HG03565 (cell line): ENCODE measurements around the gene MTX2.
"Not testable (repeated sequence)": the region's sequence is repeated elsewhere in the genome, so short reads cannot be mapped to it uniquely, and the experiment has no call there.

ENCODE experiments used
- ATAC-seq: cut with Tn5 transposase; IDR thresholded peaks from one replicate; pipeline ENCODE4 v1.9.1; 2021; ENCODE audit warnings: mild to moderate bottlenecking, moderate library complexity; ENCODE audit not compliant: unreplicated experiment

MTX2 gene

DNA sequence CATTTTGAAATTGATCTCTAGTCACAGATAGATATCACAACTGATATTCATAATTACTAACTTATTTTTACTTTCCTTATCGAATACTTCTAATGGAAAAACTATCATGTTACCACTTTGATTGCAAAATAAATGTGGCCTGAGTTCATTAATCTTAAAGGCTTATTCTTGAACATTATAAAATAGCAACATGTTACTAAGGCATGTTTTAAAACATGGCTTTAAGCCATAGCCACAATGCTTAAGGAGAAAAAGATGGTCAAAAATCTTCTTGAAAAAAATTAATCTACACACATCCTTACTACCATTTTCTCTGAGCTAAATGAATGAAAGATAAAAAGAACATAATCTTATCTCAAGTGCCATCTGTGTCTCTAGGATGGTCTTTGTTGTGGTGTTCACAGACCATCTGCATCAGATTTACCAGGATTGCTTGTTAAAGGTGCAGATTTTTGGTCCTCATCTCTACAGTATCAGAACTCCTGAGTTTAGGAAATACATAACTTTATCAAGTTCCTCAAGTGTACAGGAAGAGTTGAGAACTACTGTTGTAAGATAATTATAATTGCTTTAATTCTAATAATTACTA, 15.3 kb downstream of the MTX2 start:
- ATAC-seq, result no peak

DNA sequence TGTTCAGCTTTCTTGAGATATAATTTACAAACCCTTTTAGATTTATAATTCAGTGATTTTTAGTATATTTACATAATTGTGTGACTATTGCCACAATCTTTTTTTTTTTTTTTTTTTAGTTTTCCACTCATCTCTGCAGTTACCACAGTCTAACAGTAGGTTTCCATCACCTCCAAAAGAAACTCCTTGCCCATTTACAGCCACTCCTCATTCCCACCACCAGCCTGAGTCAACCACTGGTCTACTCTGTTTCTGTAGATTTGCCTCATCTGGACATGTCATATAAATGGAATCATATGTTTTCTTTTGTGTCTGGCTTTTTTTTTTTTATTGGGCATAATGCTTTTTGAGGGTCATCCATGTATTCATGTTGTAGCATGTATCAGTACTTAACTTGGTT, 16.1 kb downstream of the MTX2 start:
- no peak for ATAC-seq

GRCh38 chr2:176291335-176291734, 22.1 kb downstream of the MTX2 start:
- no peak for ATAC-seq

GRCh38 chr2:176291809-176292283, 22.6 kb downstream of the MTX2 start:
- ATAC-seq, result peak; percentile 88

DNA sequence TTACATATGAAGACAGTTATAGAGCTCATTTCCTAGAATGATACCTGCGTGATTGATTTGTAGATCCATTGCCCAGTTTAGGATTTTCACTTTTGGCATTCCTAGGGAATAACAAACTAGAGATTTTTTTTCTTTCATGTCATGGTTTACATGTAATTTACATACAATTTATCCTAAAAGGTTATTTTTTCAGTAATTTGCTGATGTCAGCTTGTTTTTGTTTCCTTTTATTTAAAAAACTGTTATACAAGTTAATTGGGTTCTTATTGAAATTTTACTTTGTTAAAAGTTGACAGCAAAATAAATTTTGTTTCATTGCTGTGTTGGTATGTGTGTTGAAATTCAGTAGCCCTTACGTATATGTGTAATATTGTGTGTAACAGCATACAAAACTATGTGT, 23.4 kb downstream of the MTX2 start:
- no peak for ATAC-seq

- no peak for ATAC-seq
These were observed 24.1 kb downstream of the MTX2 start for GRCh38 chr2:176293334-176293733.

DNA sequence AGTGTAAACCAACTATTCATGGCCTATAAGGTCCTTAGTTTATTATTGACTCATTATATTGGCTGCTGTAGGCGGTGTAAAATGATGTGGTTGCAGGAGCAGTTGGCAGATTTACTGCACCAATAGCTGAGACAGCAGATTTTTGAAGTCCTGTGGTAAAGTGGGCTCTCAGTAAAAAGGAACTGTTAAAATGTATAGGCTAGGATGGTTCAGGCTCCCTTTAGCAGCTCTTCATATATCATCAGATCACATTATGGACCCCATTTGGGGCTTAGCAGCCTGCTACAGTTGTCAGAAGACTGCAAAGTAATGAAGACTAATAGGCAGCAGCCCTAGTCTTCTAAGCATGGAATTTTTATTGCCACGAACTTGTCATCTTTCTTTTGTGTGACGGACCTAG, 27.8 kb downstream of the MTX2 start:
- no peak for ATAC-seq

DNA sequence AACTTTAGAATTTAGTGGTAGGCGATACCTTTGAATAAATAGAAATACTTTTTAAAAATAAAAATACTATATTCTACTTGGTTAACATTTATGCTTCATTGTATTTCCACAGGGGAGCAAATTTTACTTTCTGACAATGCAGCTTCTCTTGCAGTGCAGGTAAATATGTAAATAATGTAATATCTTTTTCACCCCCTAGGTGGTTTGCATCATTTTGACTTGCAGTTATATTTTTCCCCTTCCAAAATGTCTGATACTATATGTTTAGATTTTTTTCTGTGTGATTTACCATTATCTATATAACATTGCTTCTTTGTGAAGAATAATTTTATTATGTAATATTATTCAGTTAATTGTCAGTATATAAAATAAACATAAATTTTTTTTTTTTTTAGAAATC, 28.5 kb downstream of the MTX2 start:
- ATAC-seq, result no peak

DNA sequence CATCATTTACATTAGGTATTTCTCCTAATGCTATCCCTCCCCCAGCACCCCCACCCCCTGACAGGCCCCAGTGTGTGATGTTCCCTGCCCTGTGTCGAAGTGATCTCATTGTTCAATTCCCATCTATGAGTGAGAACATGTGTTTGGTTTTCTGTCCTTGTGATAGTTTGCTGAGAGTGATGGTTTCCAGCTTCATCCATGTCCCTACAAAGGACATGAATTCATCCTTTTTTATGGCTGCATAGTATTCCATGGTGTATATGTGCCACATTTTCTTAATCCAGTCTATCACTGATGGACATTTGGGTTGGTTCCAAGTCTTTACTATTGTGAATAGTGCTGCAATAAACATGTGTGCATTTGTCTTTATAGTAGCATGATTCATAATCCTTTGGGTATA, 36.8 kb downstream of the MTX2 start:
- ATAC-seq, result not testable (repeated sequence)

DNA sequence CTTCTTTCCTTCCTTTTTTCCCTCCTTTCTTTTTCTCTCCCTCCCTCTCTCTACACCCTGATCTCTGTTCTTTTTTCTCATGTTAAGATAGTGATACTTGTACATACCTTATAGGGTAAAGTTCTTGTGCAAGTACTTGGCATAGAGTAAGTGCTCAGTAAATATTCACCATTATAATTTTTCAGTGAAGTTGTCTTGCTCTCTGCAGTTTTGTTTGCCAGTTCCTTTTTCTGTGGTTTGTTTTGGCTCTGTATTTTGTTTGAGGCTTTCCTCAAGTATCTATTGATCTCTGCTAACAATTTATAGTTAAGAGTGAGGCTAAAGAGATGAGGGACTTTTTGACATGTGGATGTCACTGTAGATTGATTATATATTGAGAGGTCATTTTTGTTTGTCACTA, 48.0 kb downstream of the MTX2 start:
- no peak for ATAC-seq

DNA sequence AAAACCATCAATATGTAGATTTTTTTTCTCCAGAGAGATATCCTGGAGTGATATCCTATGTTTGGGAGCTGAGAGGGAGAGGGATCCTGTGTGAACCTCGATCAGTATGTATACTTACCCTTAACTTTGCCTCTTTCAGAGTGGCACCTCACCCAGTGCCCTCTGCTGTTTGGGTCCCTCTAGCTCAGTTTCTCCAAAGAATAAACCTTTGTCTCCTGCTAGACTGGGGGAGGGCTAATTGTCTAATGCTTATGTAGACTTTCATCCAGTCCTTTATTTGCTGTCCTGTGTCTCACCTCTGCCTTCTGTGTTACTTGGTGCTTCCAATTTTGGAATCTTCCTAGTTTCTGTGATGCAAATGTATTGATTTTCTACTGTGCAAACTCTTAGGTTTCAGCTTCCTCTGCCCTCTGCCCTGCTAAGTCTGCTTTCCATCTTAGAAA, 48.4 kb downstream of the MTX2 start:
- no peak for ATAC-seq

DNA sequence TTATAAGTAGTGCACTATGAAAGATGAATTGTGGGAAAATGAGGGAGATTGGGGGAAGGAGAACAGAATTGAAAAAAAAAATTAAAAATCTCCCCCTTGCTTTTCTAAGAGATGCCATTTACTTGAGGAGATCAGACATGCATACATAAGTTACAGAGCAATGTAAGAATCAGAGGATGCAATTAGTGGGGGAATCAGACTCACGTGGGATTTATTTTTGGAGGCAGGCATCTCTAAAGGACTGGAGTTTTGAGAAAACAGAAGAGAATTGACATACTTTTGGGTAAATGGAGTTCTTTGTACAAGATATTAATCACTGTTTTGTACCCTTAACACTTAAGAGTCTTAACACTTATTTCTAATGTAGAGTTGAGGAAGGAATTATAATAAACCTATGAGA, 52.7 kb downstream of the MTX2 start:
- ATAC-seq, result no peak

DNA sequence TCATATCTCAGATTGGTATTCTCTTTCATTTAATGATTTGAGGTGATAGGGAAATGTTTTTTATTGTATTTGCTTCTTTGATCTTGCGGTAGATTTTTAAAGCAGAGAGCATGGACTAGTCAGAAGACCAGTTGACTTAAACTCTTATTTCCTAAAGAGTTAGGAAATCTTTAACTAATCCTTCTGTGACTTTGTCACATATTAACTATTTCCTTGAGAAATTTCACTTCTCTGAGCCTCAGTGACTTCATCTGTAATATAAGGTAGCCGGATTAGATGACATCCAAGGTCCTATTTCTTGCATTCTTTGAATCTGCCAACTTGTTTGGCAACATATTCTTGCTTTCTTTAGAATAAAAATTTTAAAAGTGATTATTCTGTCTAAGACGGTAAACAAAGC, 55.6 kb downstream of the MTX2 start:
- no peak for ATAC-seq

- no peak for ATAC-seq
These were observed 56.5 kb downstream of the MTX2 start for GRCh38 chr2:176325732-176326131.

- no peak for ATAC-seq
These were observed 58.9 kb downstream of the MTX2 start for GRCh38 chr2:176328149-176328548.

- no peak for ATAC-seq
These were observed 61.4 kb downstream of the MTX2 start for GRCh38 chr2:176330612-176331011.

DNA sequence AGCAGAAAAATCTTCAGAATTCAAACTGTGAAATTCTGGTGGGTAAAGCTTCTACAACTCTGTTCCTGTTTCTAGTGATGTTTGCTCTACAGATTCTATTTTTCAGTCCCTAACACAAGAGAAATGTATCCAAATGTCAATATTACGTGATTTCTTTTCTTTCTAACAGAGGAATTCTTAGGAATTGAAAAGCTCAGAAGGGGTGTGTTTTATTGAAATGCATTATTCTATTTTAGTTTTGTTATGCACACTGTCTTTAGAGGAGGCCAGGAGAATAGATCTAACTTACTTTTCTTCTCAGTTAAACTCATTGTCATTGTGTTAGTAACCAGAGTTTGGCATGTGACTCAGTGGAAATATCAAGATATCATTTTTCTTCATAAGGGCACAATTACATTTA, 62.4 kb downstream of the MTX2 start:
- no peak for ATAC-seq

DNA sequence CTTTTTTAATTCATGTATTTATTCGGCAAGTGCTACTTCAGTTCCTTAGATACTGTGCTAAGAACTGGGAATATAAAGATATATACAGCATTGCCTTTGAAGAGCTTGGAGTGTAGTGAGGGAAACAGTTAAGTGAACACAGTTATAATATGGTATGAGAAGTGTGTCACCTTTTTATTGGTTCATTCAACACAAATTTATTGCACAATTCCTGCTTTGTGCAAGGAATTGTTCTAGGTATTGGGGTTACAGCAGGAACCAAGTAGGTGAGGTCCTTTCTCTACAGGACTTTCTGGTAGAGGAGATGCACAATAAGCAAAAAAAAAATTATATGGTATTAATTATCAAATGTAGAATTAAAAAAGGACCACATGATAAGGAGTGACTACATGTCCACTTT, 65.5 kb downstream of the MTX2 start:
- ATAC-seq, result no peak

DNA sequence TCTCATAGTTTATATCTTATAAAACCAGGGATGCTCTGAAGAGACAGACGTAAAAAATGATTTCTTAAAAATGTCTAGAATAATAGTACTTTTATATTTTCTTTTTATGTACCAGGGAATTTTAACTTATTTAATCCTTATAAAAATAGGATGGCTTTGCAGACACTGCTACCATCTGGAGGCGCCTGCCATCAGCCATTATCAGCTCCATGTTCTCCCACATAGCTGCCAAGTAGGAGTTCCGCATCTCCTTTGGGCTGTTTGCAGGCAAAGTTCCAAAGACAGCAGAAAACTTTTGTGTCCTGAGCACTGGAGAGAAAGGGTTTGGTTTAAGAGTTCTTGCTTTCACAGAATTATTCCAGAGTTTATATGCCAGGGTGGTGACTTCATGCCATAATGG, 69.2 kb downstream of the MTX2 start:
- ATAC-seq, result no peak

DNA sequence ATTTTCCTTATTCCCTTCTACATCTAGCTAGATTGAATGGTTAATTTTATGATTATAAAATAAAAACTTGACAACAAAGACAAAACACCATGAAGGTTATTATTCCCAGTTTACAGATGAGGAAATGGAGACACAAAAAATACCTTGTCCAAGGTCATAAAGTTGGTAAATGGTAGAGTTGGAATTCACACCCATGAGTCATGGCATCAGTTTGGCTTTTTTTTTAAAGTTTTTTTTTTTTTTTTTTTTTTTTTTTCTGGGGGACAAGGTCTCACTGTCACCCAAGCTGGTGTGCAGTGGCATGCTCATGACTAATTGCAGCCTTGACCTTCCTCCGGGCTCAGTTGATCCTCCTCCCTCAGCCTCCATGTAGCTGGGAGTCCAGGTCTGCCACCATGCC, 70.0 kb downstream of the MTX2 start:
- ATAC-seq, result no peak

GRCh38 chr2:176356251-176356650, 87.0 kb downstream of the MTX2 start:
- no peak for ATAC-seq

GRCh38 chr2:176364273-176364977, 95.2 kb downstream of the MTX2 start:
- no peak for ATAC-seq

GRCh38 chr2:176368349-176368748, 99.1 kb downstream of the MTX2 start:
- ATAC-seq, result no peak
